SK-N-SH (cell line): ENCODE results near the gene MYBPH. TPM values are rescaled to one million over a fixed set of nuclear protein-coding genes. Genes with fewer than 3 reads are reported as not detected.

Experiments
- CTCF ChIA-PET: fragments of 300-600, 350-600 bp; formaldehyde crosslinking; extraction: SDS; loops from one replicate; lab custom pipeline; 2021; lab: Yijun Ruan, JAX
- POLR2A ChIA-PET: fragments of 350-600 bp; sonication (Branson Sonifier 250); formaldehyde crosslinking; extraction: SDS; loops from one replicate; lab custom pipeline; 2020; ENCODE audit warnings: antibody characterized with exemption, inconsistent platforms; lab: Yijun Ruan, JAX
- DNase-seq: peaks from one replicate; pipeline ENCODE4 v3.0.0; 2012
- H2AFZ ChIP-seq: fragments of 200-600 bp; sonication (generic); 2 replicates; pipeline ENCODE4 v1.8.1; 2016; ENCODE audit warnings: antibody characterized with exemption, mild to moderate bottlenecking, low read depth
- H3F3A ChIP-seq: fragments of 200-600 bp; sonication (generic); replicated peaks from 2 replicates; pipeline ENCODE3; 2016; ENCODE audit warnings: antibody characterized with exemption, mild to moderate bottlenecking; ENCODE audit not compliant: insufficient read depth
- H3K27ac ChIP-seq, 2 experiments: fragments of 200-500 bp in 1 of 2; fragments of 200-600 bp in 1 of 2; sonication (Bioruptor generic) in 1 of 2; sonication (generic), shearing (Covaris generic) in 1 of 2; 2 replicates each; pipeline versions ENCODE4 v1.5.1 to v1.6.1; 2014 to 2016; ENCODE audit warnings: low read depth in 2 of 2, inconsistent platforms in 1 of 2, low read length in 1 of 2, mild to moderate bottlenecking in 1 of 2, mixed read lengths in 1 of 2
- H3K27me3 ChIP-seq: fragments of 200-600 bp; sonication (generic), shearing (Covaris generic); 2 replicates; pipeline ENCODE4 v1.6.1; 2016; ENCODE audit warnings: mixed run types; ENCODE audit not compliant: insufficient read depth
- H3K36me3 ChIP-seq, 2 experiments: fragments of 200-500 bp in 1 of 2; fragments of 200-600 bp in 1 of 2; sonication (Bioruptor generic) in 1 of 2; sonication (generic) in 1 of 2; replicated peaks in 1 of 2; 2 replicates each; pipeline versions ENCODE3 to v1.5.1; 2014 to 2016; ENCODE audit warnings: low read length in 1 of 2, mild to moderate bottlenecking in 1 of 2; ENCODE audit not compliant: insufficient read depth in 2 of 2, control insufficient read depth in 1 of 2
- H3K4me1 ChIP-seq, 2 experiments: fragments of 200-500 bp in 1 of 2; fragments of 200-600 bp in 1 of 2; sonication (Bioruptor generic) in 1 of 2; sonication (generic), shearing (Covaris generic) in 1 of 2; 2 replicates each; pipeline versions ENCODE4 v1.5.1 to v1.6.1; 2014 to 2016; ENCODE audit warnings: low read depth in 1 of 2, low read length in 1 of 2, mixed run types in 1 of 2; ENCODE audit not compliant: insufficient read depth in 2 of 2, control insufficient read depth in 1 of 2
- H3K4me2 ChIP-seq: fragments of 200-600 bp; sonication (generic), shearing (Covaris generic); 2 replicates; pipeline ENCODE4 v1.6.1; 2017; ENCODE audit warnings: mixed run types
- H3K4me3 ChIP-seq, 2 experiments: fragments of 200-500 bp in 1 of 2; fragments of 200-600 bp in 1 of 2; sonication (Bioruptor generic) in 1 of 2; sonication (generic), shearing (Covaris generic) in 1 of 2; 2 replicates each; pipeline versions ENCODE4 v1.5.1 to v1.8.1; 2014 to 2016; ENCODE audit warnings: low read depth in 2 of 2, inconsistent platforms in 1 of 2, low read length in 1 of 2, mild to moderate bottlenecking in 1 of 2, mixed read lengths in 1 of 2, moderate library complexity in 1 of 2
- H3K79me2 ChIP-seq: fragments of 200-600 bp; sonication (generic); 2 replicates; pipeline ENCODE4 v1.8.1; 2017; ENCODE audit warnings: mild to moderate bottlenecking; ENCODE audit not compliant: insufficient read depth
- H3K9ac ChIP-seq: fragments of 200-600 bp; sonication (generic); 2 replicates; pipeline ENCODE4 v1.6.1; 2017; ENCODE audit warnings: mixed run types
- H3K9me2 ChIP-seq: fragments of 200-600 bp; sonication (generic); 2 replicates; pipeline ENCODE4 v1.6.1; 2017; ENCODE audit warnings: mixed run types
- H3K9me3 ChIP-seq: fragments of 200-600 bp; sonication (generic); 2 replicates; pipeline ENCODE4 v1.6.1; 2017; ENCODE audit warnings: mixed run types, mild to moderate bottlenecking, moderate library complexity
- H4K20me1 ChIP-seq: fragments of 200-600 bp; sonication (generic); 2 replicates; pipeline ENCODE4 v1.6.1; 2017; ENCODE audit warnings: mild to moderate bottlenecking, mixed run types; ENCODE audit not compliant: insufficient read depth
- ELF1 ChIP-seq: IDR thresholded peaks from 2 replicates; pipeline ENCODE4 v1.4.0; 2012
- EP300 ChIP-seq, 2 experiments: IDR thresholded peaks; 2 replicates each; pipeline versions ENCODE4 v1.4.0 to v1.6.1; 2012; ENCODE audit warnings: borderline replicate concordance in 1 of 2, low read depth in 1 of 2, low read length in 1 of 2
- EZH2phosphoT487 ChIP-seq: fragments of 200-600 bp; sonication (generic); IDR thresholded peaks from 2 replicates; pipeline ENCODE4 v1.6.1; 2017; ENCODE audit warnings: low read depth, mixed run types, mild to moderate bottlenecking, antibody characterized with exemption, moderate library complexity, borderline replicate concordance
- FOSL2 ChIP-seq: IDR thresholded peaks from 2 replicates; pipeline ENCODE4 v1.4.0; 2012; ENCODE audit warnings: low read depth, mild to moderate bottlenecking, moderate library complexity, borderline replicate concordance
- FOXM1 ChIP-seq: IDR thresholded peaks from 2 replicates; pipeline ENCODE4 v1.4.0; 2012; ENCODE audit warnings: low read depth, mild to moderate bottlenecking
- GATA2 ChIP-seq: sonication (generic); formaldehyde crosslinking; IDR thresholded peaks from 2 replicates; pipeline ENCODE4 v1.5.0; 2020; ENCODE audit warnings: mild to moderate bottlenecking, missing genetic modification reagents
- MEF2A ChIP-seq: IDR thresholded peaks from 2 replicates; pipeline ENCODE4 v1.4.0; 2012; ENCODE audit warnings: low read depth, borderline replicate concordance
- NFIC ChIP-seq: IDR thresholded peaks from 2 replicates; pipeline ENCODE4 v1.4.0; 2012; ENCODE audit warnings: borderline replicate concordance
- NRF1 ChIP-seq: IDR thresholded peaks from 2 replicates; pipeline ENCODE4 v1.6.1; 2012; ENCODE audit warnings: low read depth, mild to moderate bottlenecking, low read length
- POLR2AphosphoS5 ChIP-seq: IDR thresholded peaks from 2 replicates; pipeline ENCODE4 v1.6.1; 2012; ENCODE audit warnings: low read depth, low read length
- RAD21 ChIP-seq: IDR thresholded peaks from 2 replicates; pipeline ENCODE4 v1.6.1; 2012; ENCODE audit warnings: mild to moderate bottlenecking, low read length
- RCOR1 ChIP-seq: fragments of 150-350 bp; IDR thresholded peaks from 2 replicates; pipeline ENCODE4 v1.6.1; 2017; ENCODE audit warnings: antibody characterized with exemption, low read length
- RFX5 ChIP-seq: IDR thresholded peaks from 2 replicates; pipeline ENCODE4 v1.6.1; 2012; ENCODE audit warnings: mild to moderate bottlenecking, improper control_type of control experiment, low read length
- RXRA ChIP-seq: IDR thresholded peaks from 2 replicates; pipeline ENCODE4 v1.4.0; 2012; ENCODE audit warnings: low read depth, mild to moderate bottlenecking, borderline replicate concordance
- SIN3A ChIP-seq: IDR thresholded peaks from 2 replicates; pipeline ENCODE4 v1.6.1; 2012; ENCODE audit warnings: low read depth, mild to moderate bottlenecking, low read length, moderate library complexity, borderline replicate concordance
- TCF12 ChIP-seq: IDR thresholded peaks from 2 replicates; pipeline ENCODE4 v1.4.0; 2012
- YY1 ChIP-seq: IDR thresholded peaks from 2 replicates; pipeline ENCODE4 v1.4.0; 2012; ENCODE audit warnings: low read depth, mild to moderate bottlenecking
- WGBS: methylation state at CpG from one replicate; pipeline ENCODE4 v1.1.6; 2017; ENCODE audit warnings: low lambda C conversion rate; 5-methylcytosine and 5-hydroxymethylcytosine counted together
- polyA plus RNA-seq, 3 experiments: library from polyadenylated mRNA; depleted of rRNA; stranded (reverse); fragments of >200 nt; gene quantifications; 2 replicates each; pipeline ENCODE4 v1.2.3, GENCODE V29; 2012
- TF ChIP-seq, protein P1 (sequence below): IDR thresholded peaks from 2 replicates; pipeline ENCODE4 v1.6.1; 2012; ENCODE audit warnings: mild to moderate bottlenecking, low read depth, low read length, moderate library complexity
- TF ChIP-seq, protein P2 (sequence below): fragments of 150-350 bp; IDR thresholded peaks from 2 replicates; pipeline ENCODE4 v1.6.1; 2017; ENCODE audit warnings: antibody characterized with exemption, low read length, low read depth, borderline replicate concordance
- TF ChIP-seq, protein P3 (sequence below): IDR thresholded peaks from 2 replicates; pipeline ENCODE4 v1.4.0; 2012; ENCODE audit warnings: low read depth, borderline replicate concordance
- TF ChIP-seq, protein P4 (sequence below): fragments of 150-350 bp; IDR thresholded peaks from 2 replicates; pipeline ENCODE4 v1.6.1; 2016; ENCODE audit warnings: mild to moderate bottlenecking, low read depth, low read length

MYBPH gene
- polyA plus RNA-seq, 1 of the 3 experiments (the other 2 are of a cell fraction): 0.12 TPM

DNA sequence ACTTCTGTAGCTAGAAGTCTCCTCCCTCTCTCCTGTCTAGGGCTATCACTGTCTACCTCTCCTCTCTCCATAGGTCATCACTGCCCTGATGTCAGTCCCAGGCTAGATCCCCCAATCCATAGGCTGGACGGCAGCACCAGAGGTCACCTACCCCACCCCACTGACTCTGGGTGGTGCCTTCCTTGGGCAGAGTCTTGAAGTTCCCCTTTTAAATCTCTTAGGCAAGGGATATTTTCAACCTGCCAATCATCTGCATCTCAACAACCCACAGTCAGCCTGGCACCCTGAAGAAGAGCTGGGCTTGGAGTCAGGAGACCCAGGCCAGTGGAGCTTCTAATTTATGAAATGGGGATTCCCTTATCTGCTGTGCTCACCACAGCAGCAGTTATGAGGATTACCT, 13.2 kb downstream of the MYBPH start (continued):
- TF ChIP-seq, protein P1, sequence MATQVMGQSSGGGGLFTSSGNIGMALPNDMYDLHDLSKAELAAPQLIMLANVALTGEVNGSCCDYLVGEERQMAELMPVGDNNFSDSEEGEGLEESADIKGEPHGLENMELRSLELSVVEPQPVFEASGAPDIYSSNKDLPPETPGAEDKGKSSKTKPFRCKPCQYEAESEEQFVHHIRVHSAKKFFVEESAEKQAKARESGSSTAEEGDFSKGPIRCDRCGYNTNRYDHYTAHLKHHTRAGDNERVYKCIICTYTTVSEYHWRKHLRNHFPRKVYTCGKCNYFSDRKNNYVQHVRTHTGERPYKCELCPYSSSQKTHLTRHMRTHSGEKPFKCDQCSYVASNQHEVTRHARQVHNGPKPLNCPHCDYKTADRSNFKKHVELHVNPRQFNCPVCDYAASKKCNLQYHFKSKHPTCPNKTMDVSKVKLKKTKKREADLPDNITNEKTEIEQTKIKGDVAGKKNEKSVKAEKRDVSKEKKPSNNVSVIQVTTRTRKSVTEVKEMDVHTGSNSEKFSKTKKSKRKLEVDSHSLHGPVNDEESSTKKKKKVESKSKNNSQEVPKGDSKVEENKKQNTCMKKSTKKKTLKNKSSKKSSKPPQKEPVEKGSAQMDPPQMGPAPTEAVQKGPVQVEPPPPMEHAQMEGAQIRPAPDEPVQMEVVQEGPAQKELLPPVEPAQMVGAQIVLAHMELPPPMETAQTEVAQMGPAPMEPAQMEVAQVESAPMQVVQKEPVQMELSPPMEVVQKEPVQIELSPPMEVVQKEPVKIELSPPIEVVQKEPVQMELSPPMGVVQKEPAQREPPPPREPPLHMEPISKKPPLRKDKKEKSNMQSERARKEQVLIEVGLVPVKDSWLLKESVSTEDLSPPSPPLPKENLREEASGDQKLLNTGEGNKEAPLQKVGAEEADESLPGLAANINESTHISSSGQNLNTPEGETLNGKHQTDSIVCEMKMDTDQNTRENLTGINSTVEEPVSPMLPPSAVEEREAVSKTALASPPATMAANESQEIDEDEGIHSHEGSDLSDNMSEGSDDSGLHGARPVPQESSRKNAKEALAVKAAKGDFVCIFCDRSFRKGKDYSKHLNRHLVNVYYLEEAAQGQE: no peak
- TF ChIP-seq FOSL2 (no peak), GATA2 (no peak), TCF12 (no peak)
- TF ChIP-seq, protein P2, sequence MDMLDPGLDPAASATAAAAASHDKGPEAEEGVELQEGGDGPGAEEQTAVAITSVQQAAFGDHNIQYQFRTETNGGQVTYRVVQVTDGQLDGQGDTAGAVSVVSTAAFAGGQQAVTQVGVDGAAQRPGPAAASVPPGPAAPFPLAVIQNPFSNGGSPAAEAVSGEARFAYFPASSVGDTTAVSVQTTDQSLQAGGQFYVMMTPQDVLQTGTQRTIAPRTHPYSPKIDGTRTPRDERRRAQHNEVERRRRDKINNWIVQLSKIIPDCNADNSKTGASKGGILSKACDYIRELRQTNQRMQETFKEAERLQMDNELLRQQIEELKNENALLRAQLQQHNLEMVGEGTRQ: no peak

DNA sequence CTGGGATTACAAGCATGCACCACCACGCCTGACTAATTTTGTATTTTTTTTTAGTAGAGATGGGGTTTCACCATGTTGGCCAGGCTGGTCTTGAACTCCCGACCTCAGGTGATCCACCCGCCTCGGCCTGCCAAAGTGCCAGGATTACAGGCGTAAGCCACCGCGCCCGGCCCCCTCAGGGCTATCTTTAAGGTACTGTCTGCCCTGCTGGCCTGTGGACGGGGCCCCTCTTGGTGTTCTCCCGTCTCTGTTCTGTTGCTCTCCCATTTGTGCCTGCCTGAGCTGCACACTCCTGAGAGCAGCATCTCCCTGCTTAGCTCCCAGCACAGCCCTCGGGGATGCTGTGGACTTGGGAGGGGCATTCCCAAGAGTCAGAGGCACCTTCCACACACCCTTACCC, 13.9 kb downstream of the MYBPH start:
- Histone ChIP-seq H3K9me2 (no peaks in the 10 kb centered on the region), H3K9ac (no peak overlapping the region), H2AFZ (no peak overlapping the region), H3K4me3 (no peak overlapping the region), H3K36me3 (no peaks in the 10 kb centered on the region), H3K27me3 (no peaks in the 10 kb centered on the region), H3K4me1 (no peaks in the 10 kb centered on the region), H3K4me2 (no peak overlapping the region), H3K9me3 (no peaks in the 10 kb centered on the region), H3K79me2 (no peaks in the 10 kb centered on the region), H4K20me1 (no peaks in the 10 kb centered on the region), H3K27ac (no peak overlapping the region), H3F3A (no peaks in the 10 kb centered on the region)
- no peak for TF ChIP-seq GATA2
- no peak for TF ChIP-seq NFIC
- TF ChIP-seq, protein P3, sequence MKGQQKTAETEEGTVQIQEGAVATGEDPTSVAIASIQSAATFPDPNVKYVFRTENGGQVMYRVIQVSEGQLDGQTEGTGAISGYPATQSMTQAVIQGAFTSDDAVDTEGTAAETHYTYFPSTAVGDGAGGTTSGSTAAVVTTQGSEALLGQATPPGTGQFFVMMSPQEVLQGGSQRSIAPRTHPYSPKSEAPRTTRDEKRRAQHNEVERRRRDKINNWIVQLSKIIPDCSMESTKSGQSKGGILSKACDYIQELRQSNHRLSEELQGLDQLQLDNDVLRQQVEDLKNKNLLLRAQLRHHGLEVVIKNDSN: no peak
- no peak for TF ChIP-seq RXRA
- TF ChIP-seq RAD21: no peak
- TF ChIP-seq ELF1: no peak
- no peak for TF ChIP-seq POLR2AphosphoS5
- TF ChIP-seq, protein P2: no peak
- no peak for TF ChIP-seq EP300 (IDR thresholded peaks at IDR 0.05; ENCODE audit: borderline replicate concordance in 1 of 2, low read depth in 1 of 2, low read length in 1 of 2)
- no peak for TF ChIP-seq MEF2A
- no peak for TF ChIP-seq RFX5
- no peak for TF ChIP-seq FOSL2
- TF ChIP-seq RCOR1: no peak
- TF ChIP-seq SIN3A: no peak
- no peak for TF ChIP-seq FOXM1
- no peak for TF ChIP-seq EZH2phosphoT487
- TF ChIP-seq, protein P4, sequence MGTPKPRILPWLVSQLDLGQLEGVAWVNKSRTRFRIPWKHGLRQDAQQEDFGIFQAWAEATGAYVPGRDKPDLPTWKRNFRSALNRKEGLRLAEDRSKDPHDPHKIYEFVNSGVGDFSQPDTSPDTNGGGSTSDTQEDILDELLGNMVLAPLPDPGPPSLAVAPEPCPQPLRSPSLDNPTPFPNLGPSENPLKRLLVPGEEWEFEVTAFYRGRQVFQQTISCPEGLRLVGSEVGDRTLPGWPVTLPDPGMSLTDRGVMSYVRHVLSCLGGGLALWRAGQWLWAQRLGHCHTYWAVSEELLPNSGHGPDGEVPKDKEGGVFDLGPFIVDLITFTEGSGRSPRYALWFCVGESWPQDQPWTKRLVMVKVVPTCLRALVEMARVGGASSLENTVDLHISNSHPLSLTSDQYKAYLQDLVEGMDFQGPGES: no peak
- no peak for TF ChIP-seq NRF1
- TF ChIP-seq TCF12: no peak
- no peak for TF ChIP-seq YY1
- 88% methylated on average over 10 of the region's 11 CpGs for WGBS
- ChIA-PET POLR2A (no interaction called here), CTCF (interaction anchor here (0.9 to 2.2 kb wide), 5 partner anchors 12 to 122 kb away, joined by 3 to 8 read pairs (median 4); no protein-coding TSS in a partner anchor)
- no peak for DNase-seq
